GM12878 (cell line): ENCODE data around the gene RHOBTB1. TPM values are rescaled to one million over a fixed set of nuclear protein-coding genes. Genes with fewer than 3 reads are reported as not detected.

ENCODE experiments used
- ATAC-seq: fragments of 200-7000 bp; cut with Tn5 transposase; 3 replicates; pipeline ENCODE4 v1.9.1; 2020; ENCODE audit warnings: mild to moderate bottlenecking, moderate library complexity
- BruUV-seq: library from RNA; stranded (reverse); fragments of 400-500 nt; replicated peaks from 2 replicates; lab custom pipeline; 2021; lab: Mats Ljungman, UMichigan
- CTCF ChIA-PET: fragments of 300-600 bp; sonication (Branson Sonifier 250); formaldehyde crosslinking; extraction: SDS; loops from one replicate; lab custom pipeline; 2021; ENCODE audit warnings: inconsistent platforms; lab: Yijun Ruan, JAX
- POLR2A ChIA-PET: fragments of 350-600 bp; formaldehyde crosslinking; extraction: SDS; loops from one replicate; lab custom pipeline; 2021; ENCODE audit warnings: inconsistent platforms; lab: Charles Lee
- RAD21 ChIA-PET: fragments of 300-600 bp; sonication (Branson Sonifier 250); formaldehyde crosslinking; loops from one replicate; lab custom pipeline; 2023; ENCODE audit warnings: antibody characterized with exemption; ENCODE audit not compliant: unreplicated experiment; lab: Charles Lee
- SMC1A ChIA-PET: fragments of 300-600 bp; sonication (Branson Sonifier 250); formaldehyde crosslinking; loops from one replicate; lab custom pipeline; 2023; ENCODE audit not compliant: unreplicated experiment, uncharacterized antibody; lab: Charles Lee
- DNase-seq: peaks from one replicate; pipeline ENCODE4 v3.0.0-alpha.2; 2011; ENCODE audit warnings: low read depth, low spot score
- FAIRE-seq: peaks from 3 replicates; lab custom pipeline; 2011; peaks lifted over from hg19 to GRCh38; lab: Jason Lieb, UNC
- H2AFZ ChIP-seq: 2 replicates; pipeline ENCODE4 v1.6.0; 2011; ENCODE audit warnings: low read depth, low read length, control low read depth; ENCODE audit not compliant: control insufficient read depth
- H3K27ac ChIP-seq: 2 replicates; pipeline ENCODE4 v1.5.1; 2011; ENCODE audit warnings: control low read depth; ENCODE audit not compliant: control insufficient read depth, insufficient read depth
- H3K27me3 ChIP-seq, 2 experiments: replicated peaks in 1 of 2; 2 replicates each; pipeline versions ENCODE4 v1.6.0 to v1.6.1; 2011; ENCODE audit warnings: low read length in 1 of 2; ENCODE audit not compliant: control insufficient read depth in 2 of 2, insufficient read depth in 2 of 2
- H3K36me3 ChIP-seq, 2 experiments: 2 replicates each; pipeline ENCODE4 v1.5.1; 2011; ENCODE audit warnings: low read length in 1 of 2; ENCODE audit not compliant: control insufficient read depth in 2 of 2, insufficient read depth in 2 of 2
- H3K4me1 ChIP-seq: 2 replicates; pipeline ENCODE4 v1.6.1; 2011; ENCODE audit warnings: mild to moderate bottlenecking, low read length, moderate library complexity, mixed read lengths; ENCODE audit not compliant: control insufficient read depth, insufficient read depth
- H3K4me2 ChIP-seq: 2 replicates; pipeline ENCODE4 v1.6.0; 2011; ENCODE audit warnings: control low read depth; ENCODE audit not compliant: control insufficient read depth, insufficient read depth
- H3K4me3 ChIP-seq: fragments of 200-600 bp; sonication (generic); 2 replicates; pipeline ENCODE4 v1.5.1; 2016
- H3K79me2 ChIP-seq: 2 replicates; pipeline ENCODE4 v1.6.0; 2011; ENCODE audit warnings: low read length; ENCODE audit not compliant: control insufficient read depth, insufficient read depth
- H3K9ac ChIP-seq: 2 replicates; pipeline ENCODE4 v1.8.0; 2011; ENCODE audit warnings: low read length, control low read depth, mixed read lengths; ENCODE audit not compliant: control insufficient read depth, insufficient read depth
- H3K9me3 ChIP-seq: replicated peaks from 3 replicates; pipeline ENCODE4 v1.5.1; 2011; ENCODE audit warnings: mild to moderate bottlenecking, low read length; ENCODE audit not compliant: control insufficient read depth, insufficient read depth
- H4K20me1 ChIP-seq: 2 replicates; pipeline ENCODE4 v1.6.0; 2011; ENCODE audit not compliant: control insufficient read depth, insufficient read depth
- ASH2L ChIP-seq: fragments of 300-600, 200-600 bp; sonication (generic); IDR thresholded peaks from 2 replicates; pipeline ENCODE4 v1.6.1; 2017; ENCODE audit warnings: low read depth, mild to moderate bottlenecking, borderline replicate concordance
- ATF7 ChIP-seq: fragments of 450-650 bp; IDR thresholded peaks from 2 replicates; pipeline ENCODE4 v1.6.1; 2016; ENCODE audit warnings: low read depth, mild to moderate bottlenecking
- CHD1 ChIP-seq: IDR thresholded peaks from 2 replicates; pipeline ENCODE4 v1.6.1; 2012; ENCODE audit warnings: low read depth, low read length, improper control_type of control experiment
- GATAD2B ChIP-seq: fragments of 450-650 bp; conservative IDR thresholded peaks from 2 replicates; pipeline ENCODE4 v1.6.1; 2017; ENCODE audit warnings: low read depth, mild to moderate bottlenecking, moderate library complexity
- KAT2A ChIP-seq: conservative IDR thresholded peaks from 2 replicates; pipeline ENCODE4 v1.6.1; 2011; ENCODE audit warnings: low read depth, low read length; ENCODE audit not compliant: control insufficient read depth
- LARP7 ChIP-seq: fragments of 450-650 bp; IDR thresholded peaks from 2 replicates; pipeline ENCODE4 v1.6.1; 2017; ENCODE audit warnings: mild to moderate bottlenecking
- MTA3 ChIP-seq: IDR thresholded peaks from 2 replicates; pipeline ENCODE4 v1.6.1; 2012; ENCODE audit warnings: low read length, inconsistent platforms, borderline replicate concordance
- MXI1 ChIP-seq: fragments of 150-350 bp; IDR thresholded peaks from 2 replicates; pipeline ENCODE4 v1.6.1; 2011; ENCODE audit warnings: low read depth, mild to moderate bottlenecking, inconsistent platforms, low read length, improper control_type of control experiment
- NBN ChIP-seq: fragments of 450-650 bp; IDR thresholded peaks from 2 replicates; pipeline ENCODE4 v1.6.1; 2016
- NFYB ChIP-seq: IDR thresholded peaks from 2 replicates; pipeline ENCODE4 v1.6.1; 2011; ENCODE audit warnings: low read depth, mild to moderate bottlenecking, low read length, improper control_type of control experiment, moderate library complexity; ENCODE audit not compliant: insufficient read depth
- RB1 ChIP-seq: fragments of 450-650 bp; formaldehyde crosslinking; IDR thresholded peaks from 2 replicates; pipeline ENCODE4 v1.6.1; 2017; ENCODE audit warnings: mild to moderate bottlenecking, borderline replicate concordance
- RELA ChIP-seq: fragments of 450-650 bp; IDR thresholded peaks from 2 replicates; pipeline ENCODE4 v1.8.0; 2014; ENCODE audit warnings: borderline replicate concordance; ENCODE audit not compliant: partially characterized antibody
- SIX5 ChIP-seq: IDR thresholded peaks from 2 replicates; pipeline ENCODE4 v1.6.1; 2011; ENCODE audit warnings: mild to moderate bottlenecking, low read depth, low read length, moderate library complexity; ENCODE audit not compliant: severe bottlenecking
- SMC3 ChIP-seq: IDR thresholded peaks from 2 replicates; pipeline ENCODE4 v1.6.1; 2011; ENCODE audit warnings: low read length, improper control_type of control experiment, borderline replicate concordance
- YY1 ChIP-seq: IDR thresholded peaks from 2 replicates; pipeline ENCODE4 v1.6.1; 2011; ENCODE audit warnings: low read depth, mild to moderate bottlenecking, low read length
- ZBED1 ChIP-seq: IDR thresholded peaks from 2 replicates; pipeline ENCODE4 v1.6.1; 2016; ENCODE audit warnings: borderline replicate concordance
- ZNF24 ChIP-seq: fragments of 450-650 bp; IDR thresholded peaks from 2 replicates; pipeline ENCODE4 v1.6.1; 2017; ENCODE audit warnings: antibody characterized with exemption, mild to moderate bottlenecking
- WGBS: methylation state at CpG from one replicate; pipeline ENCODE4 v1.1.6; 2016; ENCODE audit warnings: low lambda C conversion rate; ENCODE audit not compliant: insufficient replicate concordance, insufficient coverage; ENCODE audit errors: missing lambda C conversion rate; 5-methylcytosine and 5-hydroxymethylcytosine counted together
- in situ Hi-C: fragments of 300-500 bp; cut with MboI; formaldehyde crosslinking; loops from 9 replicates; pipeline ENCODE4 v1.14.3; 2018; ENCODE audit warnings: mixed read lengths
- intact Hi-C: fragments of 100-400 bp; cut with micrococcal nuclease; formaldehyde crosslinking; loops from one replicate; pipeline ENCODE4 v1.14.2; 2022; ENCODE audit not compliant: unreplicated experiment
- polyA plus RNA-seq, 11 experiments: library from polyadenylated mRNA; depleted of rRNA in 4 of 11; unstranded in 6 of 11; stranded (reverse) in 5 of 11; fragments of >200 nt; fragmentation: Nextera tagmentation in 4 of 11; fragmentation: Illumina TruSeq in 1 of 11; extraction: Ambion mirVana in 4 of 11; extraction: Trizol in 1 of 11; gene quantifications; 1 replicate in 1 of 11; 2 replicates in 10 of 11; pipeline versions ENCODE4 v1.2.1 to v1.2.3, GENCODE V29; 2011 to 2016; ENCODE audit warnings: inconsistent platforms in 2 of 11, missing spikeins in 2 of 11, low read depth in 1 of 11
- total RNA-seq, 4 experiments: library from RNA; depleted of rRNA in 3 of 4; stranded (reverse); fragments of >200 nt in 3 of 4; fragmentation: Illumina TruSeq in 1 of 4; extraction: Trizol in 1 of 4; gene quantifications; 2 replicates each; pipeline versions ENCODE4 v1.2.1 to v1.2.3, GENCODE V29; 2013 to 2021
- TF ChIP-seq, protein P1 (sequence below): fragments of 450-650 bp; IDR thresholded peaks from 2 replicates; pipeline ENCODE4 v1.6.1; 2017; ENCODE audit warnings: mild to moderate bottlenecking, moderate library complexity
- TF ChIP-seq, protein P2 (sequence below): fragments of 450-650 bp; IDR thresholded peaks from 2 replicates; pipeline ENCODE4 v1.6.1; 2018; ENCODE audit warnings: borderline replicate concordance, mild to moderate bottlenecking; ENCODE audit not compliant: partially characterized antibody

The RHOBTB1 gene
- total and polyA plus RNA-seq, 10 of the 15 experiments (the other 5 are each of a cell fraction or from before 2014, with no cell fraction given) = not detected

DNA sequence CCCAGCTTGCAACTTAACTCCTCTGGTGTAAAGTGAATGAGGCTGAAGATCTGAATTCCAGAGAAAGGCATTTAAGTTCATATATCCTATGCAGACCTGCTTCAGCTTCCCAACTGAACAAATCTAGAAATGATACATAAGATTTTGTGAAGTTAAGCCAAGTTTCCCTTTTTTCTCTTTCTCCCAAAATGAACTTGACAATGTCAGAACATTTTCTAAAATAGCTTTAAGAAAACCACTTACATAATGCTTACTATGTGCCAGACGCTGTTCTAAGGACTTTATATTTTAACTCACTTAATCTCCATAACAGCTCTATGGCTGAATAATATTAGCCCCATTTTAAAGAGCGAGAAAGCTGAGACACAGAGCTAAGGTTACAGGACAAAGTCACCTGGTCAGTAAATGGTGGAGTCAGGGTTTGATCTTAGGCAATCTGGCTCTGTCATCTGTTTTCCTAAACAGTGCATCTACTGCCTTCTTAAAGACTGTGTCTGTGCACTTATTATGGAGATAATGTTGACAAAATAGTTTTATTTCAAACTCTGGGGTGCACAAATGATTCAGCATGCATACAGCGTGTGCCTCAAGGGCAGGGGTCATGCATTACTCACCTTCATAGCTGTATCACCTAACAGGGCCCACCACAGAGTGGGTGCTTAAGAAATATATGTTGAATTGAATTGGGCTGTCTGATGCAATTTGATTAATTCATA, 66.8 kb downstream of the RHOBTB1 start:
- SMC1A ChIA-PET = interaction anchor here (0.6 kb wide), 1 partner anchor 63 kb away, joined by 3 read pairs; no protein-coding TSS in a partner anchor
- H3K36me3 ChIP-seq = no peaks in the 10 kb centered on the region

More for the DNA sequence above, 66.8 kb downstream of the RHOBTB1 start:
- Histone ChIP-seq H3K4me1 (no peaks in the 10 kb centered on the region), H3K4me3 (no peak overlapping the region), H3K27me3 (no peaks in the 10 kb centered on the region), H2AFZ (no peak overlapping the region), H3K9me3 (no peaks in the 10 kb centered on the region), H3K4me2 (no peak overlapping the region), H3K27ac (no peak overlapping the region), H3K9ac (no peak overlapping the region), H4K20me1 (no peaks in the 10 kb centered on the region), H3K79me2 (no peaks in the 10 kb centered on the region)
- in situ Hi-C loops = no loop called here
- BruUV-seq = no TSS peak
- 0% methylated on average over 3 of the region's 3 CpGs for WGBS
- intact Hi-C loops = no loop called here
- ChIA-PET RAD21 (no interaction called here), CTCF (no interaction called here), POLR2A (no interaction called here)
- ATAC-seq (no peak), DNase-seq (no peak), FAIRE-seq (no peak)
- no peak for TF ChIP-seq SIX5
- TF ChIP-seq, protein P1, sequence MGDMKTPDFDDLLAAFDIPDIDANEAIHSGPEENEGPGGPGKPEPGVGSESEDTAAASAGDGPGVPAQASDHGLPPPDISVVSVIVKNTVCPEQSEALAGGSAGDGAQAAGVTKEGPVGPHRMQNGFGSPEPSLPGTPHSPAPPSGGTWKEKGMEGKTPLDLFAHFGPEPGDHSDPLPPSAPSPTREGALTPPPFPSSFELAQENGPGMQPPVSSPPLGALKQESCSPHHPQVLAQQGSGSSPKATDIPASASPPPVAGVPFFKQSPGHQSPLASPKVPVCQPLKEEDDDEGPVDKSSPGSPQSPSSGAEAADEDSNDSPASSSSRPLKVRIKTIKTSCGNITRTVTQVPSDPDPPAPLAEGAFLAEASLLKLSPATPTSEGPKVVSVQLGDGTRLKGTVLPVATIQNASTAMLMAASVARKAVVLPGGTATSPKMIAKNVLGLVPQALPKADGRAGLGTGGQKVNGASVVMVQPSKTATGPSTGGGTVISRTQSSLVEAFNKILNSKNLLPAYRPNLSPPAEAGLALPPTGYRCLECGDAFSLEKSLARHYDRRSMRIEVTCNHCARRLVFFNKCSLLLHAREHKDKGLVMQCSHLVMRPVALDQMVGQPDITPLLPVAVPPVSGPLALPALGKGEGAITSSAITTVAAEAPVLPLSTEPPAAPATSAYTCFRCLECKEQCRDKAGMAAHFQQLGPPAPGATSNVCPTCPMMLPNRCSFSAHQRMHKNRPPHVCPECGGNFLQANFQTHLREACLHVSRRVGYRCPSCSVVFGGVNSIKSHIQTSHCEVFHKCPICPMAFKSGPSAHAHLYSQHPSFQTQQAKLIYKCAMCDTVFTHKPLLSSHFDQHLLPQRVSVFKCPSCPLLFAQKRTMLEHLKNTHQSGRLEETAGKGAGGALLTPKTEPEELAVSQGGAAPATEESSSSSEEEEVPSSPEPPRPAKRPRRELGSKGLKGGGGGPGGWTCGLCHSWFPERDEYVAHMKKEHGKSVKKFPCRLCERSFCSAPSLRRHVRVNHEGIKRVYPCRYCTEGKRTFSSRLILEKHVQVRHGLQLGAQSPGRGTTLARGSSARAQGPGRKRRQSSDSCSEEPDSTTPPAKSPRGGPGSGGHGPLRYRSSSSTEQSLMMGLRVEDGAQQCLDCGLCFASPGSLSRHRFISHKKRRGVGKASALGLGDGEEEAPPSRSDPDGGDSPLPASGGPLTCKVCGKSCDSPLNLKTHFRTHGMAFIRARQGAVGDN = no peak
- TF ChIP-seq CHD1 = no peak
- TF ChIP-seq RB1 = no peak
- TF ChIP-seq, protein P2, sequence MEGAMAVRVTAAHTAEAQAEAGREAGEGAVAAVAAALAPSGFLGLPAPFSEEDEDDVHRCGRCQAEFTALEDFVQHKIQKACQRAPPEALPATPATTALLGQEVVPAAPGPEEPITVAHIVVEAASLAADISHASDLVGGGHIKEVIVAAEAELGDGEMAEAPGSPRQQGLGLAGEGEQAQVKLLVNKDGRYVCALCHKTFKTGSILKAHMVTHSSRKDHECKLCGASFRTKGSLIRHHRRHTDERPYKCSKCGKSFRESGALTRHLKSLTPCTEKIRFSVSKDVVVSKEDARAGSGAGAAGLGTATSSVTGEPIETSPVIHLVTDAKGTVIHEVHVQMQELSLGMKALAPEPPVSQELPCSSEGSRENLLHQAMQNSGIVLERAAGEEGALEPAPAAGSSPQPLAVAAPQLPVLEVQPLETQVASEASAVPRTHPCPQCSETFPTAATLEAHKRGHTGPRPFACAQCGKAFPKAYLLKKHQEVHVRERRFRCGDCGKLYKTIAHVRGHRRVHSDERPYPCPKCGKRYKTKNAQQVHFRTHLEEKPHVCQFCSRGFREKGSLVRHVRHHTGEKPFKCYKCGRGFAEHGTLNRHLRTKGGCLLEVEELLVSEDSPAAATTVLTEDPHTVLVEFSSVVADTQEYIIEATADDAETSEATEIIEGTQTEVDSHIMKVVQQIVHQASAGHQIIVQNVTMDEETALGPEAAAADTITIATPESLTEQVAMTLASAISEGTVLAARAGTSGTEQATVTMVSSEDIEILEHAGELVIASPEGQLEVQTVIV = no peak
- no peak for TF ChIP-seq NBN
- TF ChIP-seq ZBED1 = no peak
- TF ChIP-seq MXI1 = no peak
- no peak for TF ChIP-seq YY1
- TF ChIP-seq ASH2L = no peak
- TF ChIP-seq ATF7 = no peak
- no peak for TF ChIP-seq KAT2A
- no peak for TF ChIP-seq MTA3
- TF ChIP-seq LARP7 = no peak
- TF ChIP-seq RELA = no peak
- TF ChIP-seq GATAD2B = no peak
- no peak for TF ChIP-seq NFYB
- TF ChIP-seq ZNF24 = no peak
- no peak for TF ChIP-seq SMC3
